Transverse colon (tissue), 4 donors: ENCODE data around the gene RAB3D.

Experiments
- CTCF ChIP-seq, 5 experiments: fragments of 200-600 bp in 3 of 5; fragments of 450-650 bp in 2 of 5; sonication (generic) in 3 of 5; IDR thresholded peaks; 1 replicate in 2 of 5; 2 replicates in 3 of 5; pipeline ENCODE4 v1.5.1; 2016 to 2017; ENCODE audit warnings: antibody characterized with exemption in 5 of 5, inconsistent platforms in 3 of 5, mild to moderate bottlenecking in 2 of 5, moderate library complexity in 1 of 5
- POLR2A ChIP-seq: fragments of 450-650 bp; IDR thresholded peaks from one replicate; pipeline ENCODE4 v1.6.1; 2016; ENCODE audit warnings: antibody characterized with exemption, mild to moderate bottlenecking, moderate library complexity
- POLR2AphosphoS5 ChIP-seq, 3 donors: sonication (generic); formaldehyde crosslinking; IDR thresholded peaks; one replicate each; pipeline ENCODE4 v1.6.1; 2016; ENCODE audit warnings: antibody characterized with exemption in 3 of 3

DNA sequence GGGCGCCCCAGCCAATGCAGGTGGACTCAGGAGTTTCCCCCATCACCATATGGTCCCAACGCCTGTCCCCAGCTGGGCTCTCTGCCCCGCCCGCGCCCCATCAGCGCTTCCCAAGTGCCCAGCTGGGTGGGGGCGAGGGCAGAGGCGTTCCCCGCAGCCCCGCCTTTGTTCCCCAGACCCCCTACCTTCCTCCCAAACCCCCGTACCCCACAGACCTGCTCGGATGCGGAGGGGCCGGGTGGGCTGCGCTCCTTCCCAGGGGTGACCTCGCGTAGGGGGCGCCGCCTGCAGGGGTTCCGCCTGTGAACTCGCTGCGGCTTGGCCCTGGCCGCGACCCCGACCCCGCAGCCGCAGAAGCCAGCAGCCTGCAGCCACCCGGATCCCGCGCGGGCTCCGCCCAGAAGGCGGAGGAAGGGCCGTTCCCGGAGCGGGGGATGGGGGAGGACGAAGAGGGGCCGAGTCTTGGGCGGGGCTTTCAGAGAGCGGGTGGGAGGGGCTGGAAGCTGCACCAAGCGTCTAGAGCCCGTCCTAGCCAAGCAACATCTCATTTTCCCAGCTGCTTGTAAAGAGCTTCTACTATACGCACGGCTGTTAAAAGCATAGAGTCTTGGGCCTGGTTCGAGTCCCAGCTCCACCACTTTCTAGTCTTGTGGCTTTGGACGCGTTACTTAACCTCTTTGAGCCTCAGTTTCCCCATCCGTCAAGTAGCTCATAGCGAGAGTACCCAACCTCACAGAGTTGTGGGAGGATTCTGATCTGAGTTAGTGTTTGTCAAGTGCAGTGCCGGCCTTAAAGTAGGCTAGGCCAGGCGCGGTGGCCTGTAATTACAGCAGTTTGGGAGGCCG, at the start of gene RAB3D:
- no peak for TF ChIP-seq CTCF (IDR thresholded peaks at IDR 0.05)
- TF ChIP-seq POLR2A, result peak; percentile 65
- peak; percentile 75 to 89 (median 88) for TF ChIP-seq POLR2AphosphoS5 (IDR thresholded peaks at IDR 0.05)
